OCI-LY7 (cell line): ENCODE measurements around the gene GPR132.

Source experiments
- EZH2phosphoT487 ChIP-seq: fragments of 200-600 bp; sonication (generic); IDR thresholded peaks from 2 replicates; pipeline ENCODE4 v1.6.1; 2018; ENCODE audit warnings: low read depth, borderline replicate concordance, mild to moderate bottlenecking, mixed run types, antibody characterized with exemption, low read length, moderate library complexity, mixed read lengths
- TF ChIP-seq, protein P1 (sequence below): fragments of 200-600 bp; sonication (generic); conservative IDR thresholded peaks from 2 replicates; pipeline ENCODE4 v1.5.1; 2014; ENCODE audit warnings: mild to moderate bottlenecking, antibody characterized with exemption, low read length, moderate library complexity, mixed read lengths

DNA sequence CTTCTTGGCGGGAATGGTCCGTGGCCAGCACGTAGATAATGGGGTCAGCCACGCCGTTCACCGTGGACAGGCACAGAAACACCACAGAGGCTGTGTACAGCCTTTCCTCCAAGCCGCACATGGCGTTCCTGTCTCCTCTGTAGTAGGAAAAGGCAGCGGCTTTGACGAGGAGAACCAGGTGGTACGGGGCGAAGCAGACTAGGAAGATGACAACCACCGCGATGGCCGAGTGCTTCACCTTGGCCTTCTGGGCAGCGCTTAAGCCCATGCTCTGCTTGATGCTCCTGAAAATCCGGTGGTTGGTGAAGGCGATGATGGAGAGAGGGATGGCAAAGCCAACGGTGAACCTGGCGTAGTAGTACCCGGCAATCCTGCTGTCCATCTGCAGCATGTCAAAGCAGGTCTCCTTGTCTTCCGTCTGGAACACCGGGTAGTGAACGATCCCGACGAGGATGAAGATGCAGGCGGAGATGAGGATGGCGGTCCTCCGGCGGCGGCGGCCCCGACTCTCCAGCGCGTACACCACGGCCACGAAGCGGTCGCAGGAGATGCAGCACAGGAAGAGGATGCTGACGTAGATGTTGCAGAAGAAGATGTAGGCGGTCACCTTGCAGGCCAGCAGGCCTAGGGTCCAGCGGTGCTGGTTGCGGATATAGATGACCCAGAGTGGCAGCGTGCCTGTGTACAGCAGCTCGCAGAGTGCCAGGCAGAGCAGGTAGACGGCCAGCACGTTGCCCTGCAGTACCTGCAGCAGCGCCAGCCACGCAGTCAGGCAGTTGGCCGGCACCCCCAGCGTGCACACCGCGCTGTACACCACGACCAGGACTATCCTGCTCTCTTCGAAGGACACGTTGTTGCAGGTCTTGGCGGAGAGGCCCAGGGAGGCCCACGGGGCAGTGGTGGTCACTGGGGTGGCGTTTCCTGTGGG, 13.8 kb downstream of the GPR132 start:
- TF ChIP-seq, protein P1, sequence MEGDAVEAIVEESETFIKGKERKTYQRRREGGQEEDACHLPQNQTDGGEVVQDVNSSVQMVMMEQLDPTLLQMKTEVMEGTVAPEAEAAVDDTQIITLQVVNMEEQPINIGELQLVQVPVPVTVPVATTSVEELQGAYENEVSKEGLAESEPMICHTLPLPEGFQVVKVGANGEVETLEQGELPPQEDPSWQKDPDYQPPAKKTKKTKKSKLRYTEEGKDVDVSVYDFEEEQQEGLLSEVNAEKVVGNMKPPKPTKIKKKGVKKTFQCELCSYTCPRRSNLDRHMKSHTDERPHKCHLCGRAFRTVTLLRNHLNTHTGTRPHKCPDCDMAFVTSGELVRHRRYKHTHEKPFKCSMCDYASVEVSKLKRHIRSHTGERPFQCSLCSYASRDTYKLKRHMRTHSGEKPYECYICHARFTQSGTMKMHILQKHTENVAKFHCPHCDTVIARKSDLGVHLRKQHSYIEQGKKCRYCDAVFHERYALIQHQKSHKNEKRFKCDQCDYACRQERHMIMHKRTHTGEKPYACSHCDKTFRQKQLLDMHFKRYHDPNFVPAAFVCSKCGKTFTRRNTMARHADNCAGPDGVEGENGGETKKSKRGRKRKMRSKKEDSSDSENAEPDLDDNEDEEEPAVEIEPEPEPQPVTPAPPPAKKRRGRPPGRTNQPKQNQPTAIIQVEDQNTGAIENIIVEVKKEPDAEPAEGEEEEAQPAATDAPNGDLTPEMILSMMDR = no peak
- TF ChIP-seq EZH2phosphoT487 = no peak
